SK-N-SH (cell line): ENCODE results near the gene HAUS5. TPM values are rescaled to one million over a fixed set of nuclear protein-coding genes. Genes with fewer than 3 reads are reported as not detected.

Source experiments
- CTCF ChIA-PET: fragments of 300-600, 350-600 bp; formaldehyde crosslinking; extraction: SDS; loops from one replicate; lab custom pipeline; 2021; lab: Yijun Ruan, JAX
- POLR2A ChIA-PET: fragments of 350-600 bp; sonication (Branson Sonifier 250); formaldehyde crosslinking; extraction: SDS; loops from one replicate; lab custom pipeline; 2020; ENCODE audit warnings: antibody characterized with exemption, inconsistent platforms; lab: Yijun Ruan, JAX
- DNase-seq: peaks from one replicate; pipeline ENCODE4 v3.0.0; 2012
- H2AFZ ChIP-seq: fragments of 200-600 bp; sonication (generic); 2 replicates; pipeline ENCODE4 v1.8.1; 2016; ENCODE audit warnings: antibody characterized with exemption, mild to moderate bottlenecking, low read depth
- H3F3A ChIP-seq: fragments of 200-600 bp; sonication (generic); replicated peaks from 2 replicates; pipeline ENCODE3; 2016; ENCODE audit warnings: antibody characterized with exemption, mild to moderate bottlenecking; ENCODE audit not compliant: insufficient read depth
- H3K27ac ChIP-seq, 2 experiments: fragments of 200-500 bp in 1 of 2; fragments of 200-600 bp in 1 of 2; sonication (Bioruptor generic) in 1 of 2; sonication (generic), shearing (Covaris generic) in 1 of 2; 2 replicates each; pipeline versions ENCODE4 v1.5.1 to v1.6.1; 2014 to 2016; ENCODE audit warnings: low read depth in 2 of 2, inconsistent platforms in 1 of 2, low read length in 1 of 2, mild to moderate bottlenecking in 1 of 2, mixed read lengths in 1 of 2
- H3K27me3 ChIP-seq: fragments of 200-600 bp; sonication (generic), shearing (Covaris generic); 2 replicates; pipeline ENCODE4 v1.6.1; 2016; ENCODE audit warnings: mixed run types; ENCODE audit not compliant: insufficient read depth
- H3K36me3 ChIP-seq, 2 experiments: fragments of 200-500 bp in 1 of 2; fragments of 200-600 bp in 1 of 2; sonication (Bioruptor generic) in 1 of 2; sonication (generic) in 1 of 2; replicated peaks in 1 of 2; 2 replicates each; pipeline versions ENCODE3 to v1.5.1; 2014 to 2016; ENCODE audit warnings: low read length in 1 of 2, mild to moderate bottlenecking in 1 of 2; ENCODE audit not compliant: insufficient read depth in 2 of 2, control insufficient read depth in 1 of 2
- H3K4me1 ChIP-seq, 2 experiments: fragments of 200-500 bp in 1 of 2; fragments of 200-600 bp in 1 of 2; sonication (Bioruptor generic) in 1 of 2; sonication (generic), shearing (Covaris generic) in 1 of 2; 2 replicates each; pipeline versions ENCODE4 v1.5.1 to v1.6.1; 2014 to 2016; ENCODE audit warnings: low read depth in 1 of 2, low read length in 1 of 2, mixed run types in 1 of 2; ENCODE audit not compliant: insufficient read depth in 2 of 2, control insufficient read depth in 1 of 2
- H3K4me2 ChIP-seq: fragments of 200-600 bp; sonication (generic), shearing (Covaris generic); 2 replicates; pipeline ENCODE4 v1.6.1; 2017; ENCODE audit warnings: mixed run types
- H3K4me3 ChIP-seq, 2 experiments: fragments of 200-500 bp in 1 of 2; fragments of 200-600 bp in 1 of 2; sonication (Bioruptor generic) in 1 of 2; sonication (generic), shearing (Covaris generic) in 1 of 2; 2 replicates each; pipeline versions ENCODE4 v1.5.1 to v1.8.1; 2014 to 2016; ENCODE audit warnings: low read depth in 2 of 2, inconsistent platforms in 1 of 2, low read length in 1 of 2, mild to moderate bottlenecking in 1 of 2, mixed read lengths in 1 of 2, moderate library complexity in 1 of 2
- H3K79me2 ChIP-seq: fragments of 200-600 bp; sonication (generic); 2 replicates; pipeline ENCODE4 v1.8.1; 2017; ENCODE audit warnings: mild to moderate bottlenecking; ENCODE audit not compliant: insufficient read depth
- H3K9ac ChIP-seq: fragments of 200-600 bp; sonication (generic); 2 replicates; pipeline ENCODE4 v1.6.1; 2017; ENCODE audit warnings: mixed run types
- H3K9me2 ChIP-seq: fragments of 200-600 bp; sonication (generic); 2 replicates; pipeline ENCODE4 v1.6.1; 2017; ENCODE audit warnings: mixed run types
- H3K9me3 ChIP-seq: fragments of 200-600 bp; sonication (generic); 2 replicates; pipeline ENCODE4 v1.6.1; 2017; ENCODE audit warnings: mixed run types, mild to moderate bottlenecking, moderate library complexity
- H4K20me1 ChIP-seq: fragments of 200-600 bp; sonication (generic); 2 replicates; pipeline ENCODE4 v1.6.1; 2017; ENCODE audit warnings: mild to moderate bottlenecking, mixed run types; ENCODE audit not compliant: insufficient read depth
- CTCF ChIP-seq: fragments of 200-600 bp; sonication (generic); IDR thresholded peaks from 2 replicates; pipeline ENCODE4 v1.6.1; 2017; ENCODE audit warnings: antibody characterized with exemption, mild to moderate bottlenecking, moderate library complexity
- ELF1 ChIP-seq: IDR thresholded peaks from 2 replicates; pipeline ENCODE4 v1.4.0; 2012
- EZH2phosphoT487 ChIP-seq: fragments of 200-600 bp; sonication (generic); IDR thresholded peaks from 2 replicates; pipeline ENCODE4 v1.6.1; 2017; ENCODE audit warnings: low read depth, mixed run types, mild to moderate bottlenecking, antibody characterized with exemption, moderate library complexity, borderline replicate concordance
- FOXJ3 ChIP-seq: sonication (generic); formaldehyde crosslinking; IDR thresholded peaks from 2 replicates; pipeline ENCODE4 v1.5.1; 2020; ENCODE audit warnings: mild to moderate bottlenecking, missing genetic modification reagents
- GABPA ChIP-seq: IDR thresholded peaks from 2 replicates; pipeline ENCODE4 v1.4.0; 2012; ENCODE audit warnings: low read depth, mild to moderate bottlenecking
- GATA2 ChIP-seq: sonication (generic); formaldehyde crosslinking; IDR thresholded peaks from 2 replicates; pipeline ENCODE4 v1.5.0; 2020; ENCODE audit warnings: mild to moderate bottlenecking, missing genetic modification reagents
- RCOR1 ChIP-seq: fragments of 150-350 bp; IDR thresholded peaks from 2 replicates; pipeline ENCODE4 v1.6.1; 2017; ENCODE audit warnings: antibody characterized with exemption, low read length
- SIN3A ChIP-seq: IDR thresholded peaks from 2 replicates; pipeline ENCODE4 v1.6.1; 2012; ENCODE audit warnings: low read depth, mild to moderate bottlenecking, low read length, moderate library complexity, borderline replicate concordance
- TEAD4 ChIP-seq: IDR thresholded peaks from 2 replicates; pipeline ENCODE4 v1.4.0; 2012; ENCODE audit warnings: mild to moderate bottlenecking, borderline replicate concordance; ENCODE audit not compliant: insufficient read depth
- USF2 ChIP-seq: fragments of 150-350 bp; IDR thresholded peaks from 2 replicates; pipeline ENCODE4 v1.6.1; 2017; ENCODE audit warnings: antibody characterized with exemption, low read length, low read depth, borderline replicate concordance
- ZBTB33 ChIP-seq: IDR thresholded peaks from 2 replicates; pipeline ENCODE4 v1.4.0; 2012; ENCODE audit warnings: low read depth, borderline replicate concordance
- WGBS: methylation state at CpG from one replicate; pipeline ENCODE4 v1.1.6; 2017; ENCODE audit warnings: low lambda C conversion rate; 5-methylcytosine and 5-hydroxymethylcytosine counted together
- polyA plus RNA-seq, 3 experiments: library from polyadenylated mRNA; depleted of rRNA; stranded (reverse); fragments of >200 nt; gene quantifications; 2 replicates each; pipeline ENCODE4 v1.2.3, GENCODE V29; 2012

The HAUS5 gene
- polyA plus RNA-seq, 1 of the 3 experiments (the other 2 are of a cell fraction) = 7.1 TPM

- no peak overlapping the region for H3K4me2 ChIP-seq
- H3K4me1 ChIP-seq = no peaks in the 10 kb centered on the region; a peak in 1 of 4 replicates
- H3K27ac ChIP-seq = no peak overlapping the region
- H2AFZ ChIP-seq = no peak overlapping the region
- no peaks in the 10 kb centered on the region for H3K79me2 ChIP-seq
- no peaks in the 10 kb centered on the region for H3K9me3 ChIP-seq
- POLR2A ChIA-PET = no interaction called here
- no peaks in the 10 kb centered on the region for H4K20me1 ChIP-seq
- no peak overlapping the region for H3K9ac ChIP-seq
- no peaks in the 10 kb centered on the region for H3K27me3 ChIP-seq
- H3K4me3 ChIP-seq = no peak overlapping the region
- 98% methylated on average over 25 of the region's 25 CpGs for WGBS
- peaks cover 8% of the 10 kb centered on the region for H3F3A ChIP-seq
- H3K9me2 ChIP-seq = no peaks in the 10 kb centered on the region
- no peak for TF ChIP-seq ELF1
- no peak for TF ChIP-seq ZBTB33
- TF ChIP-seq, all 33 proteins: peak for 0
- DNase-seq = no peak
- CTCF ChIA-PET = no interaction called here
- H3K36me3 ChIP-seq = peaks cover 16 to 34% of the 10 kb centered on the region in 2 experiments
Measured at GRCh38 chr19:35637165-35637564, 24.6 kb downstream of the HAUS5 start.

- H3K27ac ChIP-seq = no peak overlapping the region
- H3K4me1 ChIP-seq = peaks cover 0 to 11% of the 10 kb centered on the region in 2 experiments; a peak in 1 of 4 replicates
- peaks cover 10 to 23% of the 10 kb centered on the region in 2 experiments for H3K36me3 ChIP-seq
- no peak overlapping the region for H3K4me2 ChIP-seq
- H3K9me2 ChIP-seq = no peaks in the 10 kb centered on the region
- DNase-seq = no peak
- POLR2A ChIA-PET = no interaction called here
- no peak overlapping the region for H3K4me3 ChIP-seq
- H4K20me1 ChIP-seq = no peaks in the 10 kb centered on the region
- no peaks in the 10 kb centered on the region for H3K27me3 ChIP-seq
- no peak overlapping the region for H3K9ac ChIP-seq
- CTCF ChIA-PET = interaction anchor here (1.4 kb wide), 1 partner anchor 91 kb away, joined by 3 read pairs; no protein-coding TSS in a partner anchor
- no peak overlapping the region for H2AFZ ChIP-seq
- H3K79me2 ChIP-seq = no peaks in the 10 kb centered on the region
- H3K9me3 ChIP-seq = no peaks in the 10 kb centered on the region
- no peak for TF ChIP-seq TEAD4
- no peak for TF ChIP-seq GABPA
- no peak for TF ChIP-seq RCOR1
- no peak for TF ChIP-seq USF2
- TF ChIP-seq EZH2phosphoT487 = no peak
- TF ChIP-seq CTCF = no peak
- TF ChIP-seq SIN3A = no peak
- no peak for TF ChIP-seq FOXJ3
- no peak for TF ChIP-seq GATA2 (CRISPR knock-in tag)
- 74% methylated on average over 6 of the region's 6 CpGs for WGBS
- H3F3A ChIP-seq = peaks cover 12% of the 10 kb centered on the region
Measured at GRCh38 chr19:35639321-35639639, 26.7 kb downstream of the HAUS5 start.
